ENCODE measurements around the gene LLGL1. TPM values are rescaled to one million over a fixed set of nuclear protein-coding genes. Genes with fewer than 3 reads are reported as not detected.
A peak's percentile ranks its signal among the peaks of the same experiment; 100 is the strongest.

LLGL1 gene
- total and polyA plus RNA-seq, 3 experiments from 2014 or later: 1.5 to 26.3 (median 24.3) TPM

DNA sequence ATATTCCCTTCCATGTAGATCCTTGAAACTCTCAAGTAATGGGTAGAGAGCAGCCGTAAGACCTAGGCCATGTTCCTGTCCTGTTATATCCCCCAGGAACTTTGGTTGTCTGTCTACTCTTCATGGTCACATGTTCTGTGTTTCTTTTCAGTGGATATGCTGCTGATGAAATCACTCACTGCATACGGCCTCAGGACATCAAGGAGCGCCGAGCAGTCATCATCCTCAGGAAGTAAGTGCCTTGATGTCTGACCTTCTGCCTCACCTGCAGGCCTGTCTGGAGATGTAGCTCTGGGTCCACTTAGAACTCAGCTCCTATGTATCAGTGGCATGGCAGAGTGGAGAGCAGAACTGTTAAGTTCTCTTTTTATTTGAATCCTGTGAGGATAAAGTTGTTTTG, 30.6 kb upstream of the LLGL1 start:
- H3K4me1 ChIP-seq (ENCODE audit: insufficient read depth, low read length): peaks cover 39% of the 10 kb centered on the region
- ChIA-PET POLR2A (no interaction called here), CTCF (no interaction called here)
- Mint-ChIP-seq H3K4me1 (peaks cover 68 to 93% (median 78%) of the 10 kb centered on the region in 3 donors), H3K27ac (peak overlapping the region in 4 of 8 donors; percentile 2 to 60 (median 34)), H3K27me3 (no peaks in the 10 kb centered on the region), H3K9me3 (no peaks in the 10 kb centered on the region), H3K36me3 (peaks cover 0 to 83% (median 9%) of the 10 kb centered on the region in 3 donors), H3K4me3 (no peak overlapping the region)
- no peaks in the 10 kb centered on the region for H3K9me3 ChIP-seq (ENCODE audit: low read length)
- no peak for DNase-seq
- peaks cover 32% of the 10 kb centered on the region for H3K36me3 ChIP-seq (ENCODE audit: insufficient read depth, low read length)
- H3K4me3 ChIP-seq (ENCODE audit: low read length): no peak overlapping the region
- H3K27ac ChIP-seq (ENCODE audit: low read depth, low read length): no peak overlapping the region
- H3K27me3 ChIP-seq (ENCODE audit: insufficient read depth, low read length, poor library complexity, severe bottlenecking): no peaks in the 10 kb centered on the region

- no peaks in the 10 kb centered on the region for H3K9me3 ChIP-seq (ENCODE audit: low read length)
- DNase-seq: no peak
- peaks cover 0 to 84% (median 9%) of the 10 kb centered on the region in 3 donors for H3K36me3 Mint-ChIP-seq
- no peaks in the 10 kb centered on the region for H3K27me3 ChIP-seq (ENCODE audit: insufficient read depth, low read length, poor library complexity, severe bottlenecking)
- H3K27ac ChIP-seq (ENCODE audit: low read depth, low read length): no peak overlapping the region
- peaks cover 68 to 93% (median 77%) of the 10 kb centered on the region in 3 donors for H3K4me1 Mint-ChIP-seq
- H3K9me3 Mint-ChIP-seq: no peaks in the 10 kb centered on the region
- CTCF ChIA-PET: no interaction called here
- H3K4me3 ChIP-seq (ENCODE audit: low read length): no peak overlapping the region
- H3K4me3 Mint-ChIP-seq: no peak overlapping the region
- POLR2A ChIA-PET: no interaction called here
- peaks cover 30% of the 10 kb centered on the region for H3K36me3 ChIP-seq (ENCODE audit: insufficient read depth, low read length)
- H3K27ac Mint-ChIP-seq: peak overlapping the region in 5 of 8 donors; percentile 13 to 77 (median 56)
- peaks cover 35% of the 10 kb centered on the region for H3K4me1 ChIP-seq (ENCODE audit: insufficient read depth, low read length)
- no peaks in the 10 kb centered on the region for H3K27me3 Mint-ChIP-seq
Observed at GRCh38 chr17:18195246-18195645, 30.2 kb upstream of the LLGL1 start.

- peak overlapping the region in 2 of 7 donors; percentile 6 to 33 for H3K4me3 Mint-ChIP-seq
Observed at GRCh38 chr17:18197535-18198194, 27.8 kb upstream of the LLGL1 start.

GRCh38 chr17:18198530-18198929, 26.9 kb upstream of the LLGL1 start:
- Mint-ChIP-seq H3K27me3 (no peaks in the 10 kb centered on the region), H3K36me3 (peaks cover 0 to 88% (median 11%) of the 10 kb centered on the region in 3 donors), H3K4me1 (peaks cover 55 to 82% (median 72%) of the 10 kb centered on the region in 3 donors), H3K27ac (peak overlapping the region; percentile 1 to 78 (median 64)), H3K9me3 (no peaks in the 10 kb centered on the region), H3K4me3 (peak overlapping the region in 2 of 7 donors; percentile 7 to 33)
- no peaks in the 10 kb centered on the region for H3K27me3 ChIP-seq (ENCODE audit: insufficient read depth, low read length, poor library complexity, severe bottlenecking)
- ChIA-PET POLR2A (no interaction called here), CTCF (no interaction called here)
- H3K4me1 ChIP-seq (ENCODE audit: insufficient read depth, low read length): peaks cover 15% of the 10 kb centered on the region
- H3K4me3 ChIP-seq (ENCODE audit: low read length): no peak overlapping the region
- no peak overlapping the region for H3K27ac ChIP-seq (ENCODE audit: low read depth, low read length)
- no peak for DNase-seq
- H3K36me3 ChIP-seq (ENCODE audit: insufficient read depth, low read length): peaks cover 43% of the 10 kb centered on the region
- no peaks in the 10 kb centered on the region for H3K9me3 ChIP-seq (ENCODE audit: low read length)

More at GRCh38 chr17:18197535-18198194, 27.8 kb upstream of the LLGL1 start:
- DNase-seq: no peak
- Mint-ChIP-seq H3K36me3 (peaks cover 0 to 88% (median 11%) of the 10 kb centered on the region in 3 donors), H3K27ac (peak overlapping the region; percentile 1 to 79 (median 62)), H3K4me1 (peaks cover 54 to 84% (median 70%) of the 10 kb centered on the region in 3 donors), H3K27me3 (no peaks in the 10 kb centered on the region), H3K9me3 (no peaks in the 10 kb centered on the region)
- H3K27me3 ChIP-seq (ENCODE audit: insufficient read depth, low read length, poor library complexity, severe bottlenecking): no peaks in the 10 kb centered on the region
- H3K4me3 ChIP-seq (ENCODE audit: low read length): no peak overlapping the region
- H3K36me3 ChIP-seq (ENCODE audit: insufficient read depth, low read length): peaks cover 38% of the 10 kb centered on the region
- peaks cover 16% of the 10 kb centered on the region for H3K4me1 ChIP-seq (ENCODE audit: insufficient read depth, low read length)
- ChIA-PET CTCF (interaction anchor here (0.6 to 1.2 kb wide), 3 partner anchors 14 to 169 kb away, joined by 3 to 7 read pairs (median 6); partner anchors contain the start of gene ALKBH5), POLR2A (no interaction called here)
- no peaks in the 10 kb centered on the region for H3K9me3 ChIP-seq (ENCODE audit: low read length)
- no peak overlapping the region for H3K27ac ChIP-seq (ENCODE audit: low read depth, low read length)

GRCh38 chr17:18201108-18201507, 24.3 kb upstream of the LLGL1 start:
- H3K27me3 Mint-ChIP-seq: no peaks in the 10 kb centered on the region
- H3K4me1 Mint-ChIP-seq: peaks cover 38 to 66% (median 51%) of the 10 kb centered on the region in 3 donors
- no peaks in the 10 kb centered on the region for H3K9me3 Mint-ChIP-seq
- H3K4me3 Mint-ChIP-seq: no peak overlapping the region
- ChIA-PET POLR2A (interaction anchor here (1.2 kb wide), 1 partner anchor 17 kb away, joined by 3 read pairs; the partner anchor contains the start of gene ALKBH5), CTCF (no interaction called here)
- Histone ChIP-seq H3K4me1 (ENCODE audit: insufficient read depth, low read length) (peaks cover 7% of the 10 kb centered on the region), H3K27ac (ENCODE audit: low read depth, low read length) (no peak overlapping the region), H3K9me3 (ENCODE audit: low read length) (no peaks in the 10 kb centered on the region), H3K36me3 (ENCODE audit: insufficient read depth, low read length) (peaks cover 42% of the 10 kb centered on the region), H3K4me3 (ENCODE audit: low read length) (no peak overlapping the region), H3K27me3 (ENCODE audit: insufficient read depth, low read length, poor library complexity, severe bottlenecking) (no peaks in the 10 kb centered on the region)
- peak overlapping the region in 4 of 8 donors; percentile 54 to 75 (median 66) for H3K27ac Mint-ChIP-seq
- H3K36me3 Mint-ChIP-seq: peaks cover 0 to 84% (median 11%) of the 10 kb centered on the region in 3 donors
- no peak for DNase-seq

GRCh38 chr17:18203308-18203707, 22.1 kb upstream of the LLGL1 start:
- Histone ChIP-seq H3K36me3 (ENCODE audit: insufficient read depth, low read length) (peaks cover 53% of the 10 kb centered on the region), H3K4me3 (ENCODE audit: low read length) (no peak overlapping the region), H3K27ac (ENCODE audit: low read depth, low read length) (no peak overlapping the region), H3K27me3 (ENCODE audit: insufficient read depth, low read length, poor library complexity, severe bottlenecking) (no peaks in the 10 kb centered on the region), H3K4me1 (ENCODE audit: insufficient read depth, low read length) (peaks cover 7% of the 10 kb centered on the region), H3K9me3 (ENCODE audit: low read length) (no peaks in the 10 kb centered on the region)
- Mint-ChIP-seq H3K27ac (peak overlapping the region; percentile 14 to 68 (median 48)), H3K9me3 (no peaks in the 10 kb centered on the region), H3K4me3 (no peak overlapping the region), H3K27me3 (no peaks in the 10 kb centered on the region), H3K4me1 (peaks cover 26 to 44% (median 37%) of the 10 kb centered on the region in 3 donors), H3K36me3 (peaks cover 3 to 83% (median 10%) of the 10 kb centered on the region in 3 donors)
- ChIA-PET CTCF (no interaction called here), POLR2A (no interaction called here)
- no peak for DNase-seq

- H3K27me3 ChIP-seq (ENCODE audit: insufficient read depth, low read length, poor library complexity, severe bottlenecking): no peaks in the 10 kb centered on the region
- H3K36me3 Mint-ChIP-seq: peaks cover 3 to 85% (median 14%) of the 10 kb centered on the region in 3 donors
- peaks cover 7 to 20% (median 14%) of the 10 kb centered on the region in 3 donors for H3K4me1 Mint-ChIP-seq
- peak overlapping the region in 4 of 8 donors; percentile 37 to 80 (median 50) for H3K27ac Mint-ChIP-seq
- no peaks in the 10 kb centered on the region for H3K4me1 ChIP-seq (ENCODE audit: insufficient read depth, low read length)
- DNase-seq: no peak
- no peaks in the 10 kb centered on the region for H3K9me3 Mint-ChIP-seq
- H3K9me3 ChIP-seq (ENCODE audit: low read length): no peaks in the 10 kb centered on the region
- no peaks in the 10 kb centered on the region for H3K27me3 Mint-ChIP-seq
- H3K4me3 ChIP-seq (ENCODE audit: low read length): no peak overlapping the region
- H3K36me3 ChIP-seq (ENCODE audit: insufficient read depth, low read length): peaks cover 56% of the 10 kb centered on the region
- ChIA-PET POLR2A (no interaction called here), CTCF (no interaction called here)
- no peak overlapping the region for H3K27ac ChIP-seq (ENCODE audit: low read depth, low read length)
- H3K4me3 Mint-ChIP-seq: no peak overlapping the region
Observed at GRCh38 chr17:18205861-18206260, 19.6 kb upstream of the LLGL1 start.

DNA sequence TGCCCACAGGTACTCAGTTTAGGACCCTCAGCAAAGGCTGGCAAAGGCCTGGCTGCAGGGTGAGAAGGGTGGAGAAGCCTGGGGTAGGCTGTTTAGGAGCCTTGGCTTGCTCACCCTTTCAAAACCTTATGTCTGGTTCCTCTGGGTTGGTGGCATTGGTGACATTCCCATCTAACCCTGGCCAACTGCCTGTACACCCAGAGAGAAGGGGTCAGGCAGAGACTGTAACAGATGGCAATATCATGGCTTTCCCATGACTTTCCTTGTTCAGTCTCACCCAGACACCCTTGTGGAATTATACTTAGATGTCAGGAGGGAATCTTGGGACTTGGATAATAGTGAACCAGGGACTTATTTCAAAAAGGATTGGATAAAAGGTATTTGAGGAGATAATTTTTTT, 18.5 kb upstream of the LLGL1 start:
- Histone ChIP-seq H3K27me3 (ENCODE audit: insufficient read depth, low read length, poor library complexity, severe bottlenecking) (no peaks in the 10 kb centered on the region), H3K36me3 (ENCODE audit: insufficient read depth, low read length) (peaks cover 52% of the 10 kb centered on the region), H3K4me3 (ENCODE audit: low read length) (no peak overlapping the region), H3K9me3 (ENCODE audit: low read length) (no peaks in the 10 kb centered on the region), H3K4me1 (ENCODE audit: insufficient read depth, low read length) (no peaks in the 10 kb centered on the region), H3K27ac (ENCODE audit: low read depth, low read length) (no peak overlapping the region)
- no peak overlapping the region for H3K27ac Mint-ChIP-seq
- POLR2A ChIA-PET: no interaction called here
- CTCF ChIA-PET: no interaction called here
- H3K36me3 Mint-ChIP-seq: peaks cover 3 to 82% (median 15%) of the 10 kb centered on the region in 3 donors
- H3K4me3 Mint-ChIP-seq: peak overlapping the region in 1 of 7 donors; percentile 50
- no peaks in the 10 kb centered on the region for H3K9me3 Mint-ChIP-seq
- peaks cover 4 to 11% (median 5%) of the 10 kb centered on the region in 3 donors for H3K4me1 Mint-ChIP-seq
- no peaks in the 10 kb centered on the region for H3K27me3 Mint-ChIP-seq
- DNase-seq: no peak

Data from CD8-positive, alpha-beta memory T cell (primary cell).